Suprapubic skin (tissue), 4 donors: Measurements from ENCODE around the gene MTA1. TPM values are rescaled to one million over a fixed set of nuclear protein-coding genes. Genes with fewer than 3 reads are reported as not detected.

ENCODE experiments used
- DNase-seq, 2 donors: peaks; one replicate each; pipeline ENCODE4 v3.0.0-alpha.2; 2019; ENCODE audit warnings: low spot score in 2 of 2
- H3K27ac ChIP-seq: fragments of 200-600 bp; sonication (generic); one replicate; pipeline ENCODE4 v1.5.1; 2019
- H3K27me3 ChIP-seq: fragments of 200-600 bp; sonication (generic); one replicate; pipeline ENCODE4 v1.5.1; 2019
- H3K36me3 ChIP-seq: fragments of 200-600 bp; sonication (generic); one replicate; pipeline ENCODE4 v1.5.1; 2019
- H3K4me1 ChIP-seq: fragments of 200-600 bp; sonication (generic); one replicate; pipeline ENCODE4 v1.5.1; 2019
- H3K4me3 ChIP-seq: fragments of 200-600 bp; sonication (generic); one replicate; pipeline ENCODE4 v1.5.1; 2019; ENCODE audit warnings: mild to moderate bottlenecking
- H3K9me3 ChIP-seq: fragments of 200-600 bp; sonication (generic); one replicate; pipeline ENCODE4 v1.5.1; 2019
- CTCF ChIP-seq, 2 donors: fragments of 200-600 bp in 1 of 2; fragments of 450-650 bp in 1 of 2; sonication (generic) in 1 of 2; IDR thresholded peaks; one replicate each; pipeline ENCODE4 v1.5.1; 2016 to 2019; ENCODE audit warnings: antibody characterized with exemption in 2 of 2, mild to moderate bottlenecking in 1 of 2, moderate library complexity in 1 of 2
- EP300 ChIP-seq: sonication (generic); formaldehyde crosslinking; IDR thresholded peaks from one replicate; pipeline ENCODE4 v1.6.1; 2017; ENCODE audit warnings: antibody characterized with exemption
- POLR2A ChIP-seq, 2 donors: fragments of 450-650 bp; IDR thresholded peaks; one replicate each; pipeline ENCODE4 v1.6.1; 2017; ENCODE audit warnings: antibody characterized with exemption in 2 of 2, mild to moderate bottlenecking in 2 of 2, moderate library complexity in 2 of 2
- POLR2AphosphoS5 ChIP-seq, 3 donors: sonication (generic); formaldehyde crosslinking; IDR thresholded peaks; one replicate each; pipeline ENCODE4 v1.6.1; 2017; ENCODE audit warnings: antibody characterized with exemption in 3 of 3
- WGBS: methylation state at CpG from one replicate; pipeline ENCODE4 v1.1.5; 2018; 5-methylcytosine and 5-hydroxymethylcytosine counted together
- total RNA-seq, 4 donors: library from RNA; depleted of rRNA; stranded (reverse); fragments of >200 nt; gene quantifications; one replicate each; pipeline ENCODE4 v1.1.0, GENCODE V29; 2016

The MTA1 gene
- total RNA-seq, 4 donors from 2014 or later, result 38.1 to 107 (median 59.5) TPM

- peak in 1 of 2 donors; percentile 13 for TF ChIP-seq CTCF (IDR thresholded peaks at IDR 0.05)
- no peak for TF ChIP-seq EP300
- H3K27ac ChIP-seq, result peak overlapping the region; percentile 90
- DNase-seq, result no peak
- peaks cover 97% of the 10 kb centered on the region for H3K4me1 ChIP-seq
- no peaks in the 10 kb centered on the region for H3K27me3 ChIP-seq
- H3K36me3 ChIP-seq, result no peaks in the 10 kb centered on the region
- H3K4me3 ChIP-seq, result peak overlapping the region; percentile 82
- 28% methylated on average over 8 of the region's 12 CpGs for WGBS
- no peaks in the 10 kb centered on the region for H3K9me3 ChIP-seq
Observed at GRCh38 chr14:105485739-105486162, 66.1 kb downstream of the MTA1 start.

- Histone ChIP-seq H3K9me3 (no peaks in the 10 kb centered on the region), H3K4me1 (peaks cover 92% of the 10 kb centered on the region), H3K27me3 (no peaks in the 10 kb centered on the region), H3K27ac (peak within 1 kb of the TSS; percentile 90), H3K4me3 (peak within 1 kb of the TSS; percentile 82), H3K36me3 (no peaks in the 10 kb centered on the region)
- 6% methylated on average over 9 of the region's 56 CpGs for WGBS
- no peak for DNase-seq
- TF ChIP-seq POLR2AphosphoS5 (IDR thresholded peaks at IDR 0.05), result no peak
- no peak for TF ChIP-seq POLR2A (IDR thresholded peaks at IDR 0.05)
- TF ChIP-seq CTCF (IDR thresholded peaks at IDR 0.05), result no peak
Observed at GRCh38 chr14:105486163-105486973, 66.7 kb downstream of the MTA1 start, which contains the start of gene CRIP1. Gene CRIP1 (plus strand): TSS chr14:105486886. CDS start chr14:105487260, 374 bp downstream.

- peak in 1 of 2 donors; percentile 94 for DNase-seq
- WGBS, result 3% methylated on average over 22 of the region's 45 CpGs
- H3K4me1 ChIP-seq, result peaks cover 92% of the 10 kb centered on the region
- no peak for TF ChIP-seq CTCF (IDR thresholded peaks at IDR 0.05)
- peak in 1 of 2 donors; percentile 65 for TF ChIP-seq POLR2A (IDR thresholded peaks at IDR 0.05)
- TF ChIP-seq POLR2AphosphoS5 (IDR thresholded peaks at IDR 0.05), result peak in 1 of 3 donors; percentile 50
- H3K36me3 ChIP-seq, result no peaks in the 10 kb centered on the region
- peak overlapping the region; percentile 82 for H3K4me3 ChIP-seq
- no peaks in the 10 kb centered on the region for H3K9me3 ChIP-seq
- peak overlapping the region; percentile 90 for H3K27ac ChIP-seq
- no peaks in the 10 kb centered on the region for H3K27me3 ChIP-seq
Observed at GRCh38 chr14:105486974-105487448, 67.4 kb downstream of the MTA1 start.

GRCh38 chr14:105487449-105487985 lies 67.9 kb downstream of the MTA1 start:
- DNase-seq, result no peak
- Histone ChIP-seq H3K27me3 (no peaks in the 10 kb centered on the region), H3K4me3 (peak overlapping the region; percentile 82), H3K4me1 (peaks cover 92% of the 10 kb centered on the region), H3K27ac (peak overlapping the region; percentile 90), H3K9me3 (no peaks in the 10 kb centered on the region), H3K36me3 (no peaks in the 10 kb centered on the region)
- TF ChIP-seq POLR2AphosphoS5 (IDR thresholded peaks at IDR 0.05) (no peak), EP300 (no peak), CTCF (IDR thresholded peaks at IDR 0.05) (no peak), POLR2A (IDR thresholded peaks at IDR 0.05) (no peak)
- WGBS, result under 1% methylated on average over 24 of the region's 48 CpGs
